ENCODE measurements around the gene CSPG4. TPM values are rescaled to one million over a fixed set of nuclear protein-coding genes. Genes with fewer than 3 reads are reported as not detected.

Gene CSPG4
- total RNA-seq, 1 donor from 2014 or later: under 0.01 TPM

- DNase-seq (ENCODE audit: low read depth in 2 of 2): peak; percentile 94 to 97
Observed at GRCh38 chr15:75625542-75626347, 86.9 kb downstream of the CSPG4 start, which contains the start of gene SNUPN. Gene SNUPN, minus strand, starts transcription at chr15:75625725. Its CDS starts 4,674 bp downstream, at chr15:75621051.

Other genes with a start within 250 kb of the CSPG4 start
- 9.2 and 9.7 TPM in 2 replicates for gene PTPN9, start 133.5 kb downstream of the CSPG4 start, total RNA-seq
- 12.6 and 16.1 TPM in 2 replicates for gene SNUPN, start 87.1 kb downstream of the CSPG4 start, total RNA-seq
- gene IMP3, start 72.6 kb downstream of the CSPG4 start, total RNA-seq: 51.6 and 92.1 TPM in 2 replicates
- 7.6 and 13.3 TPM in 2 replicates for gene SNX33, start 64.9 kb downstream of the CSPG4 start, total RNA-seq
- 41.2 and 59.9 TPM in 2 replicates for gene UBE2Q2, start 130.6 kb upstream of the CSPG4 start, total RNA-seq
- gene FBXO22, start 191.0 kb upstream of the CSPG4 start, total RNA-seq: 30.8 and 41.2 TPM in 2 replicates